Stimulated activated CD4-positive, alpha-beta T cell treated with anti-CD3 and anti-CD28 coated beads, Interleukin-4, amount 100 ng/mL, for 4 hours (primary cell): Measurements from ENCODE around the gene NAPEPLD.
"Not testable (repeated sequence)": the region's sequence is repeated elsewhere in the genome, so short reads cannot be mapped to it uniquely, and the experiment has no call there.

Source experiments
- DNase-seq, 2 experiments: peaks; one replicate each; pipeline ENCODE4 v3.0.0-alpha.2; 2020

NAPEPLD gene

DNA sequence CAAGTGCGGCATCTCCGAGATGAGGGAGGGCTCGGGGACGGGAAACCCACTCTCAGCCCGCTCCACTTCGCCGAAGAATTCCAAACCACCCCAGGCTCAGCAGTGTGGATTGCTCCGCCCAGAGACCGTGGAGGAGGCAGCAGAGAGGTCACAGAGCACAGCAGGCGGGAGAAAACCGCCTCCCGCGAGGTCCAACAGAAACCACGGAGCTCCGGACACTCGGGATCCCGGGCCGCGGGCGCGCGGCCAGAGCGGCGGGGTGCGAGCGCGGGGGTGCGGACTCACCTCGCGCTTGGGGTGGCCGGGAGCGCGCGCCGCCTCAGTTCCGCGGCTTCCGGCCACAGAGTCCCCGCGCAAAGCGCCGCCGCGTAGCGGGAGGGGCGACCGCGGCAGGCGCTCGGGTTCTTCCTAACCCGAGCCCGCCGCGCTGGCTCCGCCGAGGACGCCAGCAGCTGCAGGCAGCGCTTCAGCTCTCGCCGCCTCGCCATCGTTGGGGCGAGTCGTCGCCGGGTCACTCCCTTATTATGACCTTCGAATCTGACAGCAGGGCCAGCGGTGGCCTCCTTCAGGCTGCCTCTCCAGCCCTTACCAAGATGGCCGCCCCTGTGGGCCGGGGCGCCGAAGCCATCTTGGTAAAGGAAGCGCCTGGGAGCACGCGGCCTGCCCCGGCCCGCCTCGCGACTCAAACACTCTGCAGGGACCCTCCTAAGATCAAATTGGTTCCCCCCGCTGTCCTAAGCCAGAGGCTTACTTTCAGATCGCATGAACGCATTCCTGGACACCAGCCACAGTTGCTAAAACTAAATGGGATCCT is at the start of gene NAPEPLD:
Gene NAPEPLD (minus strand): TSS at position 106 of the 814 bp plus-strand sequence. CDS start 20,323 bp downstream, outside the sequence.
- peak; percentile 66 to 68 for DNase-seq

DNA sequence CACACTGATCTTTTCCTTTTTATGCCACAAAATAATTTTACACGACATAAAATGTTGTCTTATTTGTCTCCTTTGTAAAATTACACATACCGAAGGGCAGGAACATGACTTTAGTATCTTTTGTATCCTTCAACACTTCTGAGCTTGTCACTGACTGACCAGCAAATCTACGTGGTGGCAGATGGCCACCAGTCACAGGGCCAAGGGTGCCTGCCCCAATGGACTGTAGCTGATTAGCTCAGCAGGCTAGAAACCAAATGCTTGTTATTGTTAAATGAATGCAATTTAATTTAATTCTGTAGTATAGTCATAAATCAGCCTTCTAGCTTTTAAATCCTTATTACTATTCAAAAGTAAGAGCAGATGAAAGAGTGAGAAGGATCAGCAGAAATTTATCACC is 49.2 kb upstream of the NAPEPLD start:
- DNase-seq: not testable (repeated sequence)

DNA sequence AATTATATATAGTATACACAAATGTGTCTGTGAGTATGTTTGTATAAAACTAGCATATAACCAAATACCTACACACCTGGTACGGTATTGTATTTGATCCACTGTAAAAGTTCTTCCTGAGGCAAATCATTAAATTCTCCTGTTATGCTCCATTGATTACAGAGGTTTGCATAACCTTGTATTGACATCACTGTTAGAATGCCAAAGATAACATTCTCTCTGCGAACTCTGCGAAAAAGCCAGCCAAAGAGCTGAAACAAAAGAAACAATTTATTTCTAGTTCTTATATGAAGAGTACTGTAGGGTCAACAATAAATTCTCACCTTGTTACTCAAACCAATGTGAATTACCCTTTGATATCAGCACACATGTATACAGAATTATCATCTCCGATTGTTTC is 46.5 kb upstream of the NAPEPLD start:
- not testable (repeated sequence) for DNase-seq

DNA sequence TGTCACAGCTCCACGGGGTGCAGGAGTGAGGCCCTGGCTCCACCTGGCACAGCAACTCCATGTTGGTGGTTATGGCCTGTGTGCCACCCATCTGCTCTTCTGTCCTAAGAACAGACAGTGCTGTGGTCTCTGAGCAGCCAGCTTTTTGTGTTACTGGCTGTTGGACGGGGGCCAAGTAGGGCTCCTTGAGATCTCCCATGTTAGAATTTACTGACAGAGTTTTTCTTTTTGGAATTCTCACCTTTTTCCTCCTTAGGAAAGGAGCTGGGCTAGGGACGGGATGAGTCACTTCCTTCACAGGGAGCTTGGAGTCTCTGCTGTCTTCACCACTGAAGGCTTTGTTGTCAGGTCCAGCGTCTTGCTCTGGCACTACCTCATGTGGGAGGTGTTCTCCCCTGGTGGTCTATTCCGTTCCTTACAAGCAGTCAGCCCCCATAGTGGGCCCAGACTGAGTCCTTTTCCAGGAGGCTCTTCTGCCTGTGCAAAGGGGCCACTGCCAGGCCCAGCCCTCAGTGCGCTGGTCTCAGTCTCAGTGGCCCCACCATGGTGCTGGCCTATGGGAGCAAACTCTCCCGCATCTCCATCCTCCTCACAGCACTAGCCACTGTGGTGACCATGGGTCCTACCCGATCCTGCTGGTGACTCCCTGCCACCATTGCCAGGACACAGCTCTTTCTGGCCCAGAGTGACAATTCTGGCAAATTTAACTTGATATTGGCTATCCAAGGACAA is 23.7 kb upstream of the NAPEPLD start:
- not testable (repeated sequence) for DNase-seq

DNA sequence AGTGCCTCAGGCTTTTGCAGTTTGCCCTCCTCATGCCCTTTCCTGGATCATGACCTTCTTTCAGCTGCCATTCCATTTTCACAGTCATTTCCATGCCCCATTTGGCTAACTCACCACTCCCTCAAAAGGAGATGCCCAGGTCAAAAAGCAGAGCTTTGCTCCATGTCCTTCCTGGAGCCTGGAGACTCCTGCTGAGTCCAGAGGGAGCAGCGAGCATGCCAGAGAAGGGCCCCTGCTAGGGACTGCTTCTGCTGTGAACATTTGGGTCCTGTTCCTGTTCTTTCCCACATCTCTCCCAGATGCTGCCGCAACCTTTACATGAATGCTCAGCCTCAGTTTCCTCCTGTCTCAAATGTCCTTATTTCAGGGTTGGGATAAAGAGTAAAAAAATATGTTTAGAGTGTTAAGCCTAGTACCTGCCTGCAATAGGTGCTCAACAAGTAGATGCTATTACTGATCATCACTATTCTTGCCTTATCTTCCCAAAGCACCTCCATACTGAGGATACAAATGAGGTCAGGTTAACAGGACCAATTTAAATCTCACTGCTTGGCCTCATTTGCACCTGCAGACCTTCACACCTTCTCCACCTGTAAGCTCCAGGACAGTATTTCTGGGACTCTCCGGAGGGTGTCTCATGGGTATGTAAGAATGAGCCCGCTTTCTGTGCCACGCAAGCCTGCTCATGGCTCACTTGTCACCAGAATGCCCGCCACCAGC is 23.0 kb upstream of the NAPEPLD start:
- not testable (repeated sequence) for DNase-seq

DNA sequence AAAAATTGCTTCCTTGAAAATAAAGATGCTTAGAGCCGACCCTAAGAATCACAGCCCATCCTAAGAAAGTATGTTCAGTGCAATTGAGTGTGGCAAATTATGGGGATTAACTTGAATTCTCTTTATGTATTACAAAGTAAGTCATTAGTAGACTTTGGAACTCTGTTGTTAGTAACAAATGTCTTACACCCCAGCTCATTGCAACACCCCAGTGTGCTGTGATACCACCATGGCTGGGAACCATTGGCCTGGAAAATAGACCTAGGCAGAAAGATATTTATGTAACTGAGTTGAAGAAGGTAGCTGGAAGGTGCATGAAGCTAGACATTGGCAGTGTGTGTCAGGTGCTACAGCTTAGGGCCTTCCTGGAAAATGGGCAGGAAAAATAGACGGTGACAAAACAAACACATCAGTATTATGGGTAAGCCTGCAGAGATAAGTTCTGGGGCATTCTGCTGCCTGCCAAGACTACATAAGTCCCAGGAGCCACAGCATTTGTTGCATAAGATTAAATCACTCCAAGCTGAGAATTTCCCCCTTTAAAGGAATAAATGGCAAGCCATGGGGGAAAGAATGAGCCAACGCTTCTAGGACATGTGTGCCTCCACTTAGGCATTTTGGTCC is 18.1 kb upstream of the NAPEPLD start:
- not testable (repeated sequence) for DNase-seq

DNA sequence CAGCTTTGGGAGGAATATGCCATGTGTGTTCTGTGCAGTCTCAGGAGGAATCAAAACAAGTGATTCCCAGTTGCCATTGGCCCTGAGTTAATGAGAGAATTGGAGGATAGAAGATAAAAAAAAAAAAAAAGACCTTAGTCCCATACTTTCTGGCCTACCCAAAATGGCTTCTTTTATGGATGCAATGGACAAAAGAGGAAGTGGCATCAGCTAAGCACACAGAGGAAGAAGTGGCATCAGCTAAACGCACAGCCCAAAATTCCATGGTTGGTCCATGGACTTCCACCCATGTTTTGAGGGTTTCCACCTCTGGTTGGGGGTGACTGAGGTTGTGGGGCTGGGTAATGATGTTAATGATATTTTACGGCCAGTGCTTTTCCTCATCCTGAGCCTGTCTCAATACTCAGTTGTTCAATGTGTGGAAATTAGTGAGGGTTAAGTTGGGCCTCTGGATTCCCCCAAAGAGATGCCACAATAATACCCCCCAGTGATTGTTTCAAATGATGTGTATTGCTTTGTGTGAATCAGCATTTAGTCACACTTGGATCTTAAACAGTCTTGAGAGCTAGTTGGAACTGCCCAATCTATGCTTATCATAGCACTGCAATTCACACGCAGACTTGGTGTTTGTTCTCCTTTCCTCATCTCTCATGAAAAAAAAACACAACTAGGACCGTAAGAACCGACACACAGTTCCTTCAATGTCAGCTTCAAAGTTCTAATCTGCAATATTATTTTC is 14.4 kb upstream of the NAPEPLD start:
- DNase-seq: not testable (repeated sequence)

DNA sequence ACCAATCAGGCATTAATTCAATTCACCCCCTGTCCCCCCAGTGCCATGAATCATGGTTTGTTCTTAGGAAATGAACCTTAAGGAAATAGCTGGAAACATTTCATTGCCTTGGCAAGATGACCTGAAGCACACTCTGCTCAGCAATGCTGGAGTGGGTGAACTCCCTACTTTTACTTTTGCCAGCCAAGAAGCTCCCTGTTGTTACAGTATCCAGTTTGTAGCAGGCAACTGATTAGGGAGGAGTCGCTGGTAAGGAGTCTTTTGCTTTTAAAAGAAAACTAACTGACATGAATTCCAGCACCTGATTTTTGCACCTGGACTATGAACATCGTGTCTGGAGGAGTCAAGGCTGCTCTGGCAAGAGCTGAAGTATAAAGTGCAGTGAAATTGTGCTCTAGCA is 13.7 kb upstream of the NAPEPLD start:
- not testable (repeated sequence) for DNase-seq

DNA sequence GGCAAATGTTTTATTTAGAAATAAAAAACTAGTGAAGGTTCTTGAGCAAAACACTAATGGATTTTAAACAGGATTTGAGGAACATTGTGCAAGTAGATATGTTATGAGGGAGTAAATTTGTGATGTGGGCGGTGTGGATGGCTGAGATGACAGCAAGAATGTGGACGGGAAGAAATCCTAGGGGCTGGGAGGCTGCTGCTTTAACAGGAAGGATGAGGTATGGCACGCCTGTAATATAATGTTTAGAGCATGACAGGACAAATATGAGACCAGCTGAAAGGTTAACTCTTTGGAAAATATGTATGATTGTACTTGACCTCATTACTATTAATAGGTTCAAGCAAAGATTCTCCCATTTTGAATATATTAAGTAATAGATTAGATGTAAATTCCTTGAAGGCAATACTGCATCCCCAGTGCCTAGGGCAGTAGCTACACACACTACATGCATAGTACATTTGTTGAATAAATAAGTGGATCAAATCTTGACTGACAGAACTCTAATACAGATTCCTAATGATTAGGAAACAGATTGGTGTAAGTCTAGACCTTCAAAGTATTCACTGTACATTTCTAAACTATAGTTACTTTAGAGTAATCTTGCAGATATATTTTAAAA is 13.2 kb upstream of the NAPEPLD start:
- not testable (repeated sequence) for DNase-seq

DNA sequence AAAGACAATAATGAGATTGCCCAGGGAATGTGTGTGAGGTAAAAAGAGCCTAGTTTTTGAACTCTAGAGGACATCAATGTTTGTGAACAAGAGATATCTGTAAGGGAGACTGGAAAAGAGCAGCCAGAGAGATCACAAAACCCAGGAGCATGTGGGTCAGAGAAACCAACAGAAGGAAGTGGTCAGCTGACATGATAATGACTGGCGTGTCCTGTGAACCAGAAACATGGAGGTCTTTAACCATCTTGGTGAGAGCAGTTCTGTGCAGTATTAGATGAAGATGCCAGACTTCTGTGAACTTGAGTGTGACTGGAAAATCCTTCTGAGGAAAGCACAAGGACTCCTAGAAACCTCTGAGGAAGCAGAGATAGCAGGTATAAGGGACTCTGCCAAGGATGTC is 10.2 kb upstream of the NAPEPLD start:
- not testable (repeated sequence) for DNase-seq

DNA sequence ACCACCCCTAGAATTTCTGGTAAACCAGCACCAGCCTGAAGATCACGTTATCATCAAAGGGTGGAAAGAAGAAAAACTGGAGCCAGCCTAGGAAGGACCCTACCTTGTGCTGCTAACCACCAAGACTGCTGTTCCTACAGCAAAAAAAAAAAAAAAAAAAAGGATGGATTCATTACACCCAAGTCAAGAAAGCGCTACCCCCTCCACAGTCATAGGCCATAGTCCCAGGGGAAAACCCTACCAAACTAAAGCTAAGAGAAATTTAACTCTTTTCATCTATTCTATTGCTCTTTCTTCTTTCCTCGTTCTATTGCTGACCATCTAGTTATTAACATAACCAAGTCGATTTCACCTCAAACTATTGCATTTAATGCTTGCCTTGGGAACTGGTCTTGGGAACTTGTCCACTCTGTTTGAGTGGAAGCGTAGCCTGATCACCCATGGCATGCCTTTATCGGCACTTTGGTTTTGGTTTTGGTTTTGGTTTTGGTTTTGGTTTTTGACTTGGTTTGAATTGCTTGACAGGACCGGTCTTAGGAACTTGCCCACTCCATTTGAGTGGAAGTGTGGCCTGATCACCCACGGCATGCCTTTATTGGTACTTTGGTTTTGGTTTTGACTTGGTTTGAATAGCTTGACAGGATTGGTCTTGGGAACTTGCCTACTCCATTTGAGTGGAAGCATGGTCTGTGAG is 6.6 kb upstream of the NAPEPLD start:
- not testable (repeated sequence) for DNase-seq

DNA sequence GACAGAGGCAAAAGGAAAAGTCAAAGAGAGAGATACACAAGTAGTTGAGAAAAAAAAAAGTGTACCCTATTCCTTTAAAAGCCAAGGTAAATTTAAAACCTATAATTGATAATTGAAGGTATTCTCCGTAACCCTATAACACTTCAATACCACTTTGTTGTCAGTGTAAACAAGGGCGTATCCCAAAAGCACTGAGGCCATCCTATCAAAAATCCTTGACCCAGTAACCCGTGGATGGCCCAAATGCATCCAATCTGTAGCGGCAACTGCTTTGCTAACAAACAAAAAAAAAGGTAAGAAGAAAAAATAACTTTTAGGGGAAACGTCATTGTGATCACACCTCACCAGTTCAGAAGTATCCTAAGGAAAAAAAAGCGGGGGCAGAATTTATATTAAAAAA is 5.1 kb upstream of the NAPEPLD start:
- DNase-seq: no peak

DNA sequence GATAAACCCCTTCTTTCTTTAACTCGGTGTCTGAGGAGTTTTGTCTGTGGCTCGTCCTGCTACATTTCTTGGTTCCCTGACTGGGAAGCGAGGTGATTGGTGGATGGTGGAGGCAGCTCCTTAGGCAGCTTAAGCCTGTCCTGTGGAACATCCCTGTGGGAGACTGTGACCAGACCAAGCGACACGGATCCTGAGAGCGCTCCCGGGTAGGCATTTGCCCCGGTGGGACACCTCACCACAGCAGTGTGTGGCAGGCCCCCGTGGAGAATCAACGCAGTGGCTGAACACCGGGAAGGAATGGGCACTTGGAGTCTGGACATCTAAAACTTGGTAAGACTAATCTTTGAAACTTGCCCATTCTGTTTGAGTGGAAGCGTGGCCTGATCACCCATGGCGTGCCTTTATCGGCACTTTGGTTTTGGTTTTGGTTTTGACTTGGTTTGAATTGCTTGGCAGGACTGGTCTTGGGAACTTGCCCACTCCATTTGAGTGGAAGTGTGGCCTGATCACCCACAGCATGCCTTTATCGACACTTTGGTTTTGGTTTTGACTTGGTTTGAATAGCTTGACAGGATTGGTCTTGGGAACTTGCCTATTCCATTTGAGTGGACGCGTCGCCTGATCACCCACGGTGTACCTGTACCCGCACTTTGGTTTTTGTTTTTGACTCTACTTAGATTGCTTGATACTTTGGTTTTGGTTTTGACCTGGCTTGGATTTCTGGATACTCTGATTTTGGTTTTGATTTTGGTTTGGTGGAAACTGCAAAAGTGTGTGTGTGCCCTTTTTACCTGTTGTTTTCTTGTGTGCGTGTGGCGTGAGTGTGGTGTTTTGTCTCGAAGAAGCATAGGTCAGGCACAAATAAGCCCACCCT is 4.1 kb upstream of the NAPEPLD start:
- DNase-seq: not testable (repeated sequence)

DNA sequence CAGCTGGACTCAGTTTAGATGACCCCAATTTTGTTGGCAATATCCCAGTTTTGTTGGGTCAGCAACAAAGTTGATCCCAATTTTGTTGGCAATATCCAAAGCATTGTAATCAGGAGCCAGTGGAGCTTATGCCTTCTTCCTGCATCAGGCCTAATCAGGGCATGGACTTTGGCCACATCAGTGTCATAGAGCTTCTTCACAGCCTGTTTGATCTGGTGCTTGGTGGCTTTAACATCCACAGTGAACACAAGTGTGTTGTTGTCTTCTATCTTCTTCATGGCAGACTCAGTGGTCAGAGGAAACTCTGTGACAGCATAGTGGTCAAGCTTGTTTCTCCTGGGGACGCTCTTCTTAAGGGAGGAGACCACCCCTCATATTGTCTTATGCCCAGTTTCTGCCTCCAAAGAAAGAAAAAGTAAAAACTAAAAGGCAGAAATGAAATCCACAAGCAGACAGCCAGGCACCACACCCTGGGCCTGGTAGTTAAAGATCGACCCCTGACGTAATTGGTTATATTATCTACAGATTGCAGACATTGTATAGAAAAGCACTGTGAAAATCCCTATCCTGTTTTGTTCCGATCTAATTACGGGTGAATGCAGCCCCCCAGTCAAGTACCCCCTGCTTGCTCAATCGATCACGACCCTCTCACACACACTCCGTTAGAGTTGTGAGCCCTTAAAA is 3.2 kb upstream of the NAPEPLD start:
- DNase-seq: not testable (repeated sequence)

DNA sequence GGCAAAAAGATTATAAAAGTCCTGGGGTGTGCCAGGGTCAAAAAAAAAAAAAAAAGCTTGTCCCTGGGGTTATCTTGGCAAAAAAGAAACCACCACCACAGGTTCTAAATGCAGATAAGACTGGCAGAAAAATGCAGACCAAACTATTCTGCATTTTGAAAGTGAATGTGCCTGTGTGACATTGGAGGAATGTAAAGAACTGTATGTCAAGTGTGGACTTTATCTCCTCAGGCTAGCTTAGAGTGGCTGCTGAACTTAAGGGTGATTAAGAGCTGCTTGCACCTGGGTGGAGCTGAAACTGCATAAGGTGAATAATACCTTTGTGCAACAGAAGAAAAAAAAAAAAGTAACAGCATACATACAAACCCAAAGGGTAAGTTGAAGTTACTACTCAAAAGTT is 1.3 kb upstream of the NAPEPLD start:
- DNase-seq: no peak

DNA sequence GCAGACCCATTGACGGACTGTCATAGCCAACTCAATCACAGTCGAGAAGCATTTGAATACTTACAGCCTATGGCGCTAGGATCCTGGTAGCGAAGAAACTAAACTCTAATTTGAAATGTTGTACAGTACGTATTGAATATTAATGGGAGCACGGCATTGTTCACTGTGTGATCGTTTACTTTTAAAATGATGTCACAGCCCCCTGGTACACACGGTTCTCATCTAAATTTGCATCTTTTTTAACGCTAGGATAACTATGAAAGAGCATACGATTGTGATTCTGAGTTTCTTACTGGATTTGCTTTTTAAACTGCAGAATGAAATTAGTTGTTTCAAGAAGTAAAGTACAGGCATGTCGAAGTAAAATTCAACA is 895 bp upstream of the NAPEPLD start:
- no peak for DNase-seq

DNA sequence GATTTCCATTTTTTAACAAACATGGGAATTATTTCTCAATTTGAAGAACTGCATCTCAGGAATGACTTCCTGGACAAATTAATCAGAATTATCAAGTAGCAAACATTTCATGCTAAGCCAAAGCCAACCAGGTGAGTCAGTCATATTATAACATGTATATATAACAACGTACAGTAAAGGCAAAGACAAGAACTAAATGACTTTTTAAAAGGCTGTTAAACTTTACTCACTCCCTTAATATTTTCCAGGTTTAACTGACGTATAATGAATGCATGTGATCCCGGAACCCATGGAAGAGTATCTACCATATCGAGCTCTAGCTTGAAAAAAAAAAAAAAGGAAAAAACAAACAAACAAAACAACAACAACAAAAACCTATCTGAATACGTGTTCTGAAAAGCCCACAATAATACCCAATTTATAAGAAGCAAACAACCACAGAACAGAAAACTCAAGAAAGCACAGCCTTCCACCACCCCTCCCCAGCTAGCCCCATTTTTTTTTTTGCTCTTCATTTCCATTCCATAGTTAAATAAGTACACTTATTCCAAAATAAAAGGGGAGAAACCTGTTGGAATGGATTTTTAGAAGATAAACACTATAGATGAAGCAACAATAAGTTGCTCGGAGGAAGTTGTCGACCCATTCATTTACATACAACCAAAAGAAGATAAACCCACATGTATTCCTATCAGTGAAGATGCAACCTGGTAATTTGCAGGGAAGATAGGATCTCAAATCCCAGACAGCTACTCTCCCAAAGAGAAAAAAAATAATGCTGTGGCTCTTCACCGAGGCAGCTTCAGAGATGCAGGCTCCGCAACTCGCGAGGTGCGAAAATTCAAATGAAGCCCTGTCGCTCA is 537 bp downstream of the NAPEPLD start:
- DNase-seq: no peak

DNA sequence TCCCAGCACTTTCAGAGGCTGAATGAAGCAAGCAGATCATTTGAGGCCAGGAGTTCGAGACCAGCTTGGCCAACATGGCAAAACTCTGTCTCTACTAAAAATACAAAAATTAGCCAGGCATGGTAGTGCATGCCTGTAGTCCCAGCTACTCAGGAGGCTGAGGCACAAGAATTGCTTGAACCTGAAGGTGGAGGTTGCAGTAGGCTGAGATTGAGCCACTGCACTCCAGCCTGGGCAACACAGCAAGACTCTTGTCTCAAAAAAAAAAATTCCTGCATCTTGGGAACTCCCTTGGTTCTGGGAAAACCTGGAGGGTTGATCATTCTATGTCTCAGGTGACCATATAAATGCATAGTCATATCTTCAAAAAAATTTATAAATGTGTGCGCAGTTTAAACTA is 4.1 kb downstream of the NAPEPLD start:
- not testable (repeated sequence) for DNase-seq
